ENCODE measurements around the gene SORCS2.

SORCS2 gene

DNA sequence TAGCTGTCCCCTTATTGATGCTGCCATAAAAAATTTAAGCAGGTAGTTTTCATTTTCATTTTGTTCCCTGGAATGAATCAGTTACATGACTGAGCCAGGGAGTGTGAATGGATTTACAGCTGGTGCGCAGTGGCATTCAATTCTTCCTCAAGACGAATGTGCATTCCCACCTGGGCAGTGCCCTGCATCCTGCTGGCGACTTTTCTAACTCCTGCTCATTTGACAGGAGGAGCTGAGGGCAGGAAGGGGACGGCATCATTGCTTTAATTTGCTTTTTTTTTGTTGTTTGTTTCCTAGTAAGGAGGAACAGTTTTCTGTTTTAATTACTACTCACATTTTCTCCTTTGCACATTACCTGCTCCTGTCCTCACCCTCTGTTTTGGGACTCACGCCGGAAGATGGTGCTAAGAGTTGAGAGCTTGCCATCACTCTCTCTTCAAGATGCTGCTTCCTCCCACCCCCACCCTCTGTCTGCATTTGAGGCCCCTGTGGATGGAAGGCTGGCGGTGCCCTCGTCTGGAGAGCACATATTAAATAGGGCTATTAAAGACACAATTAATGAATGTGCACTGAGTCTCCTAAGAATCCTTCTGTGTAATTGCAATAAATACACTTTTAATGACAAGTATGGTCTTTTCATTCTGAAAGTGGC, 206.6 kb downstream of the SORCS2 start:
- no peak for FAIRE-seq

DNA sequence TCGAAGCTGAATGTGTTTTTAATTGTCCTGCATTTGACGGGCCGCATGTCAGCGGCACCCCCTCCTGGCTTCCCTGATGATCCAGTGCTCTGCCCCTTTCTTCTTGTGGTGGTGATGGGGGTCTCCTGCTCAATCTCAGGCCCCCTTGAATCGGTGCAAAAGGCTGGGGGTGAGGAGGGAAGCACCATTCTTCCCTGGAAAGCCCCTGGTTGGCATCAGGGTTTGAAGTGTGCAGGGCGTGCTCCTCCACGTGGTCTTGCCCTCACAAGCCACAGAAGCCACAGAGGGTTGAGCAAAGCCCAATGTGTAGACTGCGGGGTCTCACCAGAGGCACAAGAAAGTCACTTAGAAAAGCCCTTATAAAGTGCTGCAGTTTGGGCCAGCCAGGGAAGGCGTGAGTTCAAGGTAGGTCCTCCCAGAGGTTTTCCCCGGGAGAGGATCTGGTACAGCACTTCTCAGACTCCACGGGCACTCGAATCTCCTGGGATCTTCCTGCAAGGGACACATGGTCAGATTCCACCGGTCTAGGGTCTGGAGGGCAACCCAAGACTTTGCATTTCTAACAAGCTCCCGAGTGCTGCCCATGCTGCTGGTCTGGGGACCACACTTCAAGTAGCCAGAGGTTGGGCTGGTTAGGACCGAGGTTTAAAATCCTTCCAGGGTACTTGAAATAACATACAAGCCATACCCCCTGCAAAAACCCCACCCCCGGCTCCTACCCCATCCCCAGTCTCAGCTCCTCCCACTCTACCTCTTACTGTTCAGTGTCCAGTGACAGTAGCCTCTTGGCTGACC, 207.3 kb downstream of the SORCS2 start:
- FAIRE-seq = no peak

DNA sequence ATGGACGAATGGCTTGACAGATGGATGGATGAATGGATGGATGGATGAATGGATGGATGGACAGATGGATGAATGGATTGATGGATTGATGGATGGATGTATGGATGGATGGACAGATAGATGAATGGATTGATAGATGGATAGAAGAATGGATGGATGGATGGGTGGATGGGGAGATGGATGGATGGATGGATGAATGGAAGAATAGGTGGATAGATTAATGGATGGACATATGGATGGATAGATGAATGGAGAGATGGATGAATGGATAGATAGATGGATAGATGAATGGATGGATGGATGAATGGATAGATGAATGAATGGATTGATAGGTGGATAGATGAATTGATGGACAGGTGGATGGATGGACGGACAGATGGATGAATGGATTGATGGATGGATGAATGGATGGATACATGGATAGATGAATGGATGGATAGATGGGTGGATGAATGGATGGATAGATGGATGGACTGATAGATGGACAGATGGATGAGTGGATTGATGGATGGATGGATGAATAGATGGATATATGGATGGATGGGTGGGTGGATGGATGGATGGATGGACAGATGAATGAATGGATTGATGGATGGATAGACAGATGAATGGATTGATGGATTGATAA, 208.4 kb downstream of the SORCS2 start:
- FAIRE-seq = no peak

GRCh38 chr4:7402526-7402925, 210.2 kb downstream of the SORCS2 start:
- FAIRE-seq = no peak

GRCh38 chr4:7403001-7403400, 210.7 kb downstream of the SORCS2 start:
- FAIRE-seq = no peak

GRCh38 chr4:7408166-7408565, 215.8 kb downstream of the SORCS2 start:
- FAIRE-seq = no peak

- no peak for FAIRE-seq
Measured at GRCh38 chr4:7410446-7410845, 218.1 kb downstream of the SORCS2 start.

DNA sequence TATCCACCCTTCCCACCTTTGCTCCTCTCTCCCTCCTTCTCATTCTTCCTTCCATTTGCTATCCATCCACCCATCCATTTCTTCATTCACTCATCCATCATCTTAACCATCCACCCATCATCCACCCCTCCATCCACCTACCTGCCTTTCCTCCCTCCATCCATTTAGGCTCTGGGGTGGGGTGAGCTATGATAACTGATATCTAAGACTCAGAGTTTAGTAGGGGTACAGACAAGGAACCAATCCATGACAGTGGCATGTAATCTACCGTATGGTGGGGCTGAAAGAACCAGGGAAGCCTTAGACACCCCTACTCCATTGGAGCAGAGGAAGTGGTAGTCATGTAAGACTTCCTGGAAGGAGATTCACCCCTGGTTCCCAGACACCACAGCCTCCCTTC, 219.2 kb downstream of the SORCS2 start:
- FAIRE-seq = no peak

DNA sequence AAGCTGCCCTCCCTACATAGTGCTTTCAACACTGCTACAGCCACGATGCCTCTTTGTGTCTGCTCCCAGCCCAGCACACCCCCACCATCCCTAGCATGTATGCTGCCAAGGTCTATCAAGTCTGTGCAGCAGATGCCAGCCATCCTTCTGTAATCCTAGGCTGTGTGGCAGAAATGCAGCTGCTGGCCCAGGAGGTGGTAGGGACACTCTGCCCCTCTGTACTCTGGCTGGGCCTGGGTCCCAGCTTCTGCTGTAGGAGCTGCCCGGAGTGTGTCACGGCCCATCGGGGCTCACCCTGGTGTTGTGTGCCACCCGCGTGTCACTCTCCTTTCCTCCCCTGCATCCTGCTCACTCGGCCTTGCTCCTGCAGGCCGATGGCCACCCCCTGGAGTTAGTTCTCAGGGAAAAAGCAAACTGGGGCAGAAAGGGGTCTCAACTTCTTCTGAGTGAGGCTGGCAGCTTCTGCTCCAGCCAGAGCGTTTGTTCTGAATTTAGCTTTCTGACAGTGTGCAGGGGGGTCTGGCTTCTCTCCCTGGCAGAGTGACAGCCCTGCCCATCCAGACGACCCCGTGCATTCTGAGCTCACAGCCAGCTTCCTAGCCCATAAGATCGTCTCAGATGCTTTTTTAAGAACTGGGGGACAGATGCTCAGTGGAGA, 219.7 kb downstream of the SORCS2 start:
- FAIRE-seq = no peak

DNA sequence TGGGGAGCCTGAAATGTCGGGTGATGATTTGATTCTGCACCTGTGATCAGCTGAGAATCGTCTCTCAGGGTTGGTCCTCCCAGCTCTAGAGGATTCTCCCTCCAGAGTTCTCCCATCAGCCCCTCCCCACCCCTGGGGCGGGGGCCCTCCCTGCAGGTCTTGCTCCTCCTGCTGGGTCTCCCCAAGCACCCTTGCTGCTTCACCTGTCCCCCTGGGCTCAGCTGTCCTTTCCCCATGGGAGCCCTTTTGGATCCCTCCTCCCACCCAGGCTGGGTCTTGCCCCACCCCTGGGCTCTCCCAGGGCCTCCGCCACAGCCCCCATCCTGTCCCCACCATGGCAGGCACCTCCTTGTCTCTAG, 220.2 kb downstream of the SORCS2 start:
- FAIRE-seq = no peak

GRCh38 chr4:7414046-7414445, 221.7 kb downstream of the SORCS2 start:
- FAIRE-seq = no peak

DNA sequence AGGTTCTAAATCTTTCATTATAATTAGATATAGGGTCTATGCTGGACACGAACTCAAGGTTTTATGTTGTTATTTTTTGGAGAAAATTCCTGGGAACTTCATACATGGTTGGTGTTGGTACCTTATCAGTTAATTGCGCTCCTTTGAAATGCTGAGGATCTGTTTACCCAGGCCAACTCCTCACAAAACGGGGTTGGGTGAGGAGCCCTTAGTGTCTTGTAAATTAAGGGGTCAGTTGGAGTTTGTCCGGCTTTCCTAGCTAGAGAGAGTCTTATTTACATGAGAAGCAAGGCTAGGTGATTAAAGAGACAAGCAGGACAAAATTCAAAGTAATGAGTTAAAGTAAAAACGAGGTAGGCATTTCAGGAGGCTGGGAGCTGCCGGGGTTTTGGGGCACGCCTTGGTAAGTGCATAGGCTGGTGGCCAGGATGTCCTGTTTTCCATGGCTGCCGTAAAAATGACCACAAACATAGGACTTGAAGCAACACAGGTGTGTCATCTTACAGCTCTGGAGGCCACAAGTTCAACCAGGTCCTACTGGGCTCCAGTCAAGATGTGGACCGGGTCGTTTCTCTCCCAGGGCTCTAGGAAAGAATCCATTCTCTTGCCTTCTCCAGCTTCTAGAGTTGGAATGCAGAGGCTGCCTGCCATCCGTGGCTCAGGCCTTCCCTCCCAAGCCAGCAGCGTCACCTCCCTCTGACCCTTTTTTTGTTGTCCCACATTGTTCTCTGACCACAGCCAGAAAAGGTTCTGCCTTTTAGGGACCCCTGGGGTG, 222.6 kb downstream of the SORCS2 start:
- FAIRE-seq = no peak

DNA sequence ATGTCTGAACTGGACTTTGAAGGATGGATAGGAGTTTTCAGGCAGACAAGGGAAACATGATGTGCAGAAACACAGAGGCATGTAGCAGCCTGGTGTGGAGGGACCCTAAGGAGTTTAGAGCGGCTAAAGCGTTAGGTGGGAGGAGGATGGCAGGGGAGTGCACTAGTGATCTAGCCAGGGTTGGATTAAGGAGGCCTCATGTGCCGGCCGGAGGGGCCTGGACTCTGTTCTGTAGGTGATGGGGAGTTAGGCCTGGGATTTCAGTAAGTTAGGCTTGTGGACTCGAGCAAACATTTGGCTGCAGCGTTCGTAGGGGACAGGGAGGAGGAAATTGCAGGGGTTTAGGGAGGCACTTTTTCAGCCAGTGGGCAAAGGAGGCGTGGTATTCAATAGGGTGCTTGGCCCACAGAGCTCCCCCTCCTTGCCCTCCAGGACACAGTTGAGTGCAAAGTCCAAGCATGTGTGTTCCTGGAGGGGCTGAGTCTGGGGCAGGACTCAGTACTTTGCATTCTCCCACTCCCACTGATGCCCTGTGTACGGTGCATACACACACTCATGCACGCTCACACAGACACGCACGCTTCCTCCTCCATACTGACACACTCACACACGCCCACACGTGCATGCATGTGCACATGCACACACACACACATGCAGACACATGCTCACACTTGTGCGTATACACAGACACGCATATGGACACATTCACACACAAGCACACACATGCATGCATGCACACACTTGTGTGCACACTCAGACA, 223.8 kb downstream of the SORCS2 start:
- FAIRE-seq = no peak

DNA sequence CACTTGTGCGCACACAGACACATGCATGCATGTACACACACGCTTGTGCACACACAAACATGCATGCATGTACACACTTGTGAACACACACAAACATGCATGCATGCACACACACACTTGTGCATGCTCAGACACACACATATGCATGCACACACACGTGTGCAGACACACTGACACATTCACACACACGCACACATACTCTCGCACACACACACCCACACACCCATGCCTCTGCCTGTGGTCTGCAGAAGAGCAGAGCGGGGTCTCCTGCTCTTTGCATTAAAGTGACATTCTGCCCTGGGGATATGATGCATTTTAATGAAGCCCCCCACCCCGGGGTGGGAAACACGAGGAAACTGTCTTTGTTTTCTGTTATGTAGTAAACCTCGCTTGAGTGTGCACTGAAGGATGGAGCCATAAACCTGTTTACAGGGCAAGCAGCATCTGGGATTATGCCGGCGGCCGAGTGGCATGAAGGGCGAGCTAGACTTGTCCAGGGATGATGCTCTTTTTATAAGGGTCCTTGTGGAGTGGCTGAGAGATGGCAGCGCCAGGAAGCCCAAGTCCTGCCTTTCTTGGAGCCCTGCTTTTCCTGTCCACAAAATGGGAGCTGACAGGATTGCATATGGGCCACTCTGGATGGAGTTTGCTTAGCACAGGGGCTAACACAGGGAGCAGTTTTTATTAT, 224.6 kb downstream of the SORCS2 start:
- no peak for FAIRE-seq

GRCh38 chr4:7417639-7418038, 225.3 kb downstream of the SORCS2 start:
- FAIRE-seq = no peak

DNA sequence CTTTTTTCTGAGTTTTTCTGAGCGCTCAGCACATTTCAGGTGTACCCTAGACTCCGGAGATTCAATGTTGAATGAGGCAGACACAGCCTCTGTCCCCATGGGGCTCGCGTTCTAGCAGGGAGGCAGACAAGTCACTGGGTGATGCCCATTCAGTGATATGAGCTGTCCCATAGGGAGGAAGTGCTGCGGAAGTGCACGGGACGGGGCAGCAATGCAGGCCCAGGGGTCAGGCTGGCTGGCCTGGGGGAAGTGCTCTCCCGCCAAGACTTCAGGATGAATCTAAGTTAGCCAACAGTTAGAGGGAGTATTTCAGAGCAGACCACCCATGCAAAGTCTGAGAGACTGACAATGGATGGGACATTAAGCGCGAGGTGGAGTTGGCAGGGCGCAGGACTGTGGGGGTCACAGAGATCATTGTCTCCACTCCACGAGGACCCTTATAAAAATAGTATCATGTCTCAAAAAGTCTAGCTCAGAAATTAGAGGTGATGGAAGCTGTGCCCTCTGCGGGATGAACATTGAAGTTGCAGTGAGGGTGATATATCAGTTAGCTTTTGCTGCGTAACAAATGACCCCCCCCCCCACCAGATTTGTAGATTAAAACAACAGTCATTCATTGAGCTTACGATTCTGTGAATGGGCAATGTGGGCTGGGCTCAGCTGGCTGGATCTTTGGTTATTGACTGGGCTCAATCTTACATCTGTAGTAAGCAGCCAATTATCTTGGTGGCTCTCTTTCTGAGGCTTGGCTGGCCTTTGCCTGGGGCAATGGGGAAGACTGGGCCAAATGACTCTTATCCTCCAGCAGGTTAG, 226.0 kb downstream of the SORCS2 start:
- FAIRE-seq = no peak

- no peak for FAIRE-seq
Measured at GRCh38 chr4:7419961-7420660, 227.8 kb downstream of the SORCS2 start.

DNA sequence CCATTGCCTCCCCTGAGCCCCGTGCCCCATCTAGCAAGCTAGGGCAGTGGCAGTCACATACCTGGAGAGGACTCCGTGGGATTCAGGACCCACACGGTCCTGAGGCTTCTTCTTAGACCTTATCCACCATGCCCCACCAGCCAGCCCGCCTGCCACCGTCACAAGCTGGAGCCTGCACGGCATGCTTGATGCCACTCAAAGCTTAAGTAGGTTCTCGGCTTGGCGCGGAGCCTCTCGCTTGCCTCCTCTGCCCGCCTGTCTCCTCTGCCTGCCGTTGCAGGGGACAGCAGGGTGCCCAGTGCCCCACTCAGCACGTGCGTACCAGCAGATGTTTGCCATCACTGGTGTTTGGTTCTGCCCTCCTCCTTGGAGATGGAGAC, 228.3 kb downstream of the SORCS2 start:
- FAIRE-seq = no peak

DNA sequence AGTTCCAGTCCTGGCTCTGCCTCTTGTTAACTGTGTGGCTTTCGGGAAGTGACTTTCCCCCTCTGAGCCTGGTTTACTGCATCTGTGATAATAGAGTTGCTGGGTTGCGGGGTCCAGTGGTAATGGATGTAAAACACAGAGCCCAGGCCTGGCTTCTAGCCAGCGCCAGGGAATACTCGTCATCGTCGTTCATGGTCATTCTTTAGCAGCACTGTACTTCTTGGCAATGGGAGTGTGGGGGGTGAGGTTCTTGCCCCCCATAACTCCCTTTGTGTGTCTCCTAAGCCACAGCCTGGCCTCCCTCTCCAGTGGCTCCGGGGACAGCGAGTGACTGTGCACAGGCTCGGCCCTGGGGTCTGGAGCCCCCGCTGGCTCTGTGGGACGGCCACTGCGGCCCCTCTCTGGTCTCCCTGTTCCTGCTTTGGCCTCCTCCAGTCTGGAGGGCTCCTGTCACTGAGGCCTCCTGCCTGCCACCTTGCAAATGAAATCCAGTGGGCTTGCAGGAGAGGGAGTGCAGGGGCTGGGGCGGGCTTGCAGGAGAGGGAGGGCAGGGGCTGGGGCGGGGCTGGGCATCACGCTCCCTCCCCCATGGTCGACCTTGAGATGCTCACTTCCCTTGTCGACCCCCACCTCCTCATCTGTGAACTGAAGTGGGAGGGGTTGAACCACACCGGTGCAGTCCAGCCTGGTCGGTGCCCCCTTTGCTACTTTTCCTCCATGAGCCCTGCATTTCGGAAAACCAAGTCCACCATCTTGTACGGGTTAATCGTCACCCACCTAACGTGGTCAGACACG, 229.2 kb downstream of the SORCS2 start:
- no peak for FAIRE-seq

Measured in islet of Langerhans (tissue), 1 donor.